ENCODE measurements around the gene ARHGEF33. TPM values are rescaled to one million over a fixed set of nuclear protein-coding genes. Genes with fewer than 3 reads are reported as not detected.

The ARHGEF33 gene
- total RNA-seq, 1 experiment from 2014 or later = not detected

- no peaks in the 10 kb centered on the region for H3K9me3 ChIP-seq (replicated peaks)
- H3K36me3 ChIP-seq = peaks cover 34% of the 10 kb centered on the region
- H3K4me3 ChIP-seq = no peak overlapping the region
- peak; percentile 5 to 20 for DNase-seq
- H3K27ac ChIP-seq = no peak overlapping the region
- H3K4me1 ChIP-seq = peaks cover 8% of the 10 kb centered on the region; the same call in 1 of the 2 replicates
- H3K27me3 ChIP-seq = no peaks in the 10 kb centered on the region
Measured at GRCh38 chr2:38997781-38998180, 108.1 kb downstream of the ARHGEF33 start.

- peaks cover 8% of the 10 kb centered on the region; the same call in 1 of the 2 replicates for H3K4me1 ChIP-seq
- no peak overlapping the region for H3K4me3 ChIP-seq
- H3K27ac ChIP-seq = no peak overlapping the region
- no peaks in the 10 kb centered on the region for H3K27me3 ChIP-seq
- H3K36me3 ChIP-seq = peaks cover 40% of the 10 kb centered on the region
- no peak for DNase-seq
- no peaks in the 10 kb centered on the region for H3K9me3 ChIP-seq (replicated peaks)
Measured at GRCh38 chr2:39000552-39000951, 110.9 kb downstream of the ARHGEF33 start.

- Histone ChIP-seq H3K9me3 (replicated peaks) (no peaks in the 10 kb centered on the region), H3K4me1 (no peaks in the 10 kb centered on the region), H3K27ac (no peak overlapping the region), H3K4me3 (no peak overlapping the region), H3K27me3 (no peaks in the 10 kb centered on the region), H3K36me3 (peaks cover 55% of the 10 kb centered on the region)
- DNase-seq = no peak
Measured at GRCh38 chr2:39007875-39008504, 118.3 kb downstream of the ARHGEF33 start.

- no peak for DNase-seq
- Histone ChIP-seq H3K9me3 (replicated peaks) (no peaks in the 10 kb centered on the region), H3K36me3 (peaks cover 51% of the 10 kb centered on the region)
Measured at GRCh38 chr2:39008665-39009064, 119.0 kb downstream of the ARHGEF33 start.

GRCh38 chr2:39013871-39014270, 124.2 kb downstream of the ARHGEF33 start:
- DNase-seq = no peak
- H3K4me1 ChIP-seq = no peaks in the 10 kb centered on the region
- peaks cover 20% of the 10 kb centered on the region for H3K36me3 ChIP-seq
- no peaks in the 10 kb centered on the region for H3K27me3 ChIP-seq
- H3K27ac ChIP-seq = no peak overlapping the region
- no peaks in the 10 kb centered on the region for H3K9me3 ChIP-seq (replicated peaks)
- H3K4me3 ChIP-seq = no peak overlapping the region

More at GRCh38 chr2:39008665-39009064, 119.0 kb downstream of the ARHGEF33 start:
- Histone ChIP-seq H3K27me3 (no peaks in the 10 kb centered on the region), H3K4me1 (no peaks in the 10 kb centered on the region), H3K27ac (no peak overlapping the region), H3K4me3 (no peak overlapping the region)

- no peak overlapping the region for H3K4me3 ChIP-seq
- H3K27me3 ChIP-seq = no peaks in the 10 kb centered on the region
- no peak for DNase-seq
- no peaks in the 10 kb centered on the region for H3K4me1 ChIP-seq
- no peaks in the 10 kb centered on the region for H3K9me3 ChIP-seq (replicated peaks)
- H3K36me3 ChIP-seq = peaks cover 9% of the 10 kb centered on the region; the same call in 1 of the 2 replicates
- H3K27ac ChIP-seq = no peak overlapping the region
Measured at GRCh38 chr2:39015424-39015823, 125.7 kb downstream of the ARHGEF33 start.

GRCh38 chr2:39017334-39017733, 127.7 kb downstream of the ARHGEF33 start:
- Histone ChIP-seq H3K4me3 (no peak overlapping the region), H3K27ac (no peak overlapping the region), H3K4me1 (no peaks in the 10 kb centered on the region), H3K9me3 (replicated peaks) (no peaks in the 10 kb centered on the region), H3K27me3 (no peaks in the 10 kb centered on the region), H3K36me3 (peaks cover 11% of the 10 kb centered on the region; the same call in 1 of the 2 replicates)
- DNase-seq = no peak

- peaks cover 12% of the 10 kb centered on the region for H3K36me3 ChIP-seq
- H3K4me1 ChIP-seq = no peaks in the 10 kb centered on the region
- no peaks in the 10 kb centered on the region for H3K9me3 ChIP-seq (replicated peaks)
- H3K4me3 ChIP-seq = no peak overlapping the region
- H3K27me3 ChIP-seq = no peaks in the 10 kb centered on the region
- DNase-seq = no peak
- no peak overlapping the region for H3K27ac ChIP-seq
Measured at GRCh38 chr2:39018638-39019037, 129.0 kb downstream of the ARHGEF33 start.

GRCh38 chr2:39020383-39020782, 130.7 kb downstream of the ARHGEF33 start:
- H3K9me3 ChIP-seq (replicated peaks) = no peaks in the 10 kb centered on the region
- peaks cover 9% of the 10 kb centered on the region for H3K36me3 ChIP-seq
- no peak for DNase-seq

GRCh38 chr2:39022642-39023235, 133.1 kb downstream of the ARHGEF33 start:
- DNase-seq = no peak
- Histone ChIP-seq H3K9me3 (replicated peaks) (no peaks in the 10 kb centered on the region), H3K36me3 (peaks cover 9% of the 10 kb centered on the region), H3K4me3 (no peak overlapping the region), H3K4me1 (no peaks in the 10 kb centered on the region), H3K27ac (no peak overlapping the region), H3K27me3 (no peaks in the 10 kb centered on the region)

More at GRCh38 chr2:39020383-39020782, 130.7 kb downstream of the ARHGEF33 start:
- Histone ChIP-seq H3K27me3 (no peaks in the 10 kb centered on the region), H3K4me3 (no peak overlapping the region), H3K27ac (no peak overlapping the region), H3K4me1 (no peaks in the 10 kb centered on the region)

GRCh38 chr2:39023649-39024048, 134.0 kb downstream of the ARHGEF33 start:
- no peak overlapping the region for H3K27ac ChIP-seq
- no peaks in the 10 kb centered on the region for H3K4me1 ChIP-seq
- H3K36me3 ChIP-seq = peaks cover 9% of the 10 kb centered on the region
- H3K4me3 ChIP-seq = no peak overlapping the region
- DNase-seq = no peak
- no peaks in the 10 kb centered on the region for H3K9me3 ChIP-seq (replicated peaks)
- no peaks in the 10 kb centered on the region for H3K27me3 ChIP-seq

- no peak for DNase-seq
- Histone ChIP-seq H3K4me3 (no peak overlapping the region), H3K36me3 (peaks cover 13% of the 10 kb centered on the region), H3K27me3 (no peaks in the 10 kb centered on the region), H3K4me1 (no peaks in the 10 kb centered on the region), H3K9me3 (replicated peaks) (no peaks in the 10 kb centered on the region), H3K27ac (no peak overlapping the region)
Measured at GRCh38 chr2:39024833-39025232, 135.2 kb downstream of the ARHGEF33 start.

Other genes with a start within 250 kb of the ARHGEF33 start
- 19.6 and 22.0 TPM in 2 replicates for gene GALM, start 223.8 kb upstream of the ARHGEF33 start, total RNA-seq (2014; rRNA removed; shearing (Covaris generic))
- gene SRSF7, start 138.5 kb upstream of the ARHGEF33 start, total RNA-seq (2014; rRNA removed; shearing (Covaris generic)) = 328 and 367 TPM in 2 replicates
- gene GEMIN6, start 111.7 kb upstream of the ARHGEF33 start, total RNA-seq (2014; rRNA removed; shearing (Covaris generic)) = 25.5 and 29.4 TPM in 2 replicates
- 32.6 and 33.0 TPM in 2 replicates for gene DHX57, start 13.9 kb upstream of the ARHGEF33 start, total RNA-seq (2014; rRNA removed; shearing (Covaris generic))
- 16.7 and 18.2 TPM in 2 replicates for gene MORN2, start 13.9 kb upstream of the ARHGEF33 start, total RNA-seq (2014; rRNA removed; shearing (Covaris generic))
- 42.3 and 49.5 TPM in 2 replicates for gene SOS1, start 231.2 kb downstream of the ARHGEF33 start, total RNA-seq (2014; rRNA removed; shearing (Covaris generic))

Measured in SJCRH30 (cell line).